Ishikawa (cell line): Measurements from ENCODE around the gene NHSL1.

ENCODE experiments used
- CEBPB ChIP-seq: IDR thresholded peaks from 2 replicates; pipeline ENCODE4 v1.6.1; 2012
- CREB1 ChIP-seq: IDR thresholded peaks from 2 replicates; pipeline ENCODE4 v1.6.1; 2012; ENCODE audit warnings: low read depth
- EGR1 ChIP-seq: IDR thresholded peaks from 2 replicates; pipeline ENCODE4 v1.6.1; 2012
- EP300 ChIP-seq: IDR thresholded peaks from 2 replicates; pipeline ENCODE4 v1.6.1; 2012; ENCODE audit warnings: borderline replicate concordance
- FOXM1 ChIP-seq: IDR thresholded peaks from 2 replicates; pipeline ENCODE4 v1.6.1; 2012; ENCODE audit warnings: low read depth, borderline replicate concordance
- NFIC ChIP-seq: IDR thresholded peaks from 2 replicates; pipeline ENCODE4 v1.6.1; 2012
- RAD21 ChIP-seq: IDR thresholded peaks from 2 replicates; pipeline ENCODE4 v1.6.1; 2012; ENCODE audit warnings: low read depth
- REST ChIP-seq: IDR thresholded peaks from 2 replicates; pipeline ENCODE4 v1.6.1; 2012; ENCODE audit warnings: low read depth, mild to moderate bottlenecking
- TAF1 ChIP-seq: IDR thresholded peaks from 2 replicates; pipeline ENCODE4 v1.6.1; 2012; ENCODE audit warnings: low read depth, mild to moderate bottlenecking
- TCF12 ChIP-seq: IDR thresholded peaks from 2 replicates; pipeline ENCODE4 v1.6.1; 2012; ENCODE audit warnings: low read depth
- TEAD4 ChIP-seq: IDR thresholded peaks from 2 replicates; pipeline ENCODE4 v1.6.1; 2012
- USF1 ChIP-seq: IDR thresholded peaks from 2 replicates; pipeline ENCODE4 v1.6.1; 2012
- YY1 ChIP-seq: IDR thresholded peaks from 2 replicates; pipeline ENCODE4 v1.6.1; 2012; ENCODE audit warnings: low read depth
- ZBTB7A ChIP-seq: IDR thresholded peaks from 2 replicates; pipeline ENCODE4 v1.6.1; 2012; ENCODE audit warnings: low read depth
- TF ChIP-seq, protein P1 (sequence below): IDR thresholded peaks from 2 replicates; pipeline ENCODE4 v1.6.1; 2012

The NHSL1 gene

GRCh38 chr6:138497286-138497685 is 2.0 kb downstream of the NHSL1 start:
- no peak for TF ChIP-seq CEBPB
- no peak for TF ChIP-seq YY1
- no peak for TF ChIP-seq CREB1
- TF ChIP-seq EGR1, result no peak
- TF ChIP-seq USF1, result no peak
- TF ChIP-seq NFIC, result no peak
- no peak for TF ChIP-seq TEAD4
- TF ChIP-seq, protein P1, sequence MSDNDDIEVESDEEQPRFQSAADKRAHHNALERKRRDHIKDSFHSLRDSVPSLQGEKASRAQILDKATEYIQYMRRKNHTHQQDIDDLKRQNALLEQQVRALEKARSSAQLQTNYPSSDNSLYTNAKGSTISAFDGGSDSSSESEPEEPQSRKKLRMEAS, result no peak
- no peak for TF ChIP-seq RAD21
- TF ChIP-seq EP300, result no peak
- no peak for TF ChIP-seq TCF12

DNA sequence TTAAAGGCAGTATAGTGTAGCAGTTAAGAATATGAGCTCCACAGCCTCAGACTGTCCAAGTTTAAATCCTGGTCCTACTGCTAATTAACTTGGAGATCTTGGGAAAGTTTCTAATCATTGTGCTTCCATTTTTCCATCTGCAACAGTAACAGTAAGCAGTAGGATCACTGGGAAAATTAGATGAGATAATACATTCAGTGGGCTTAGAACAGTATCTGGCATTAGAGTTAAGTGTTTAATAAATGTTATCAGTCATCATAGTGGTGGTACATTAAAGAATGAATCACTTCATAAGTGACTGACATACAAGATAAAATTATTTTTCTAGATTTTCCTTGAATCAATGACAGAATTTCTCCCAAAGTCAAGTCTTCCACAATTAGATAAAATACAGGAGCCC is 5.0 kb downstream of the NHSL1 start:
- no peak for TF ChIP-seq NFIC
- no peak for TF ChIP-seq YY1
- TF ChIP-seq, protein P1, result no peak
- TF ChIP-seq TCF12, result no peak
- TF ChIP-seq USF1, result no peak
- no peak for TF ChIP-seq CEBPB
- TF ChIP-seq EGR1, result no peak
- no peak for TF ChIP-seq TEAD4
- no peak for TF ChIP-seq REST
- TF ChIP-seq ZBTB7A, result no peak
- no peak for TF ChIP-seq EP300

GRCh38 chr6:138493413-138493812 is 5.9 kb downstream of the NHSL1 start:
- no peak for TF ChIP-seq TCF12
- TF ChIP-seq TAF1, result no peak
- TF ChIP-seq REST, result no peak
- TF ChIP-seq TEAD4, result peak; percentile 41
- TF ChIP-seq EP300, result no peak
- TF ChIP-seq FOXM1, result no peak
- peak; percentile 50; the same call in 1 of the 2 replicates for TF ChIP-seq NFIC

- TF ChIP-seq TEAD4 (no peak), TCF12 (no peak), EP300 (no peak), EGR1 (no peak), CREB1 (no peak), CEBPB (no peak), REST (no peak), RAD21 (no peak), FOXM1 (no peak), YY1 (no peak)
- TF ChIP-seq, protein P1, result no peak
Measured at GRCh38 chr6:138492871-138493270, 6.4 kb downstream of the NHSL1 start.

DNA sequence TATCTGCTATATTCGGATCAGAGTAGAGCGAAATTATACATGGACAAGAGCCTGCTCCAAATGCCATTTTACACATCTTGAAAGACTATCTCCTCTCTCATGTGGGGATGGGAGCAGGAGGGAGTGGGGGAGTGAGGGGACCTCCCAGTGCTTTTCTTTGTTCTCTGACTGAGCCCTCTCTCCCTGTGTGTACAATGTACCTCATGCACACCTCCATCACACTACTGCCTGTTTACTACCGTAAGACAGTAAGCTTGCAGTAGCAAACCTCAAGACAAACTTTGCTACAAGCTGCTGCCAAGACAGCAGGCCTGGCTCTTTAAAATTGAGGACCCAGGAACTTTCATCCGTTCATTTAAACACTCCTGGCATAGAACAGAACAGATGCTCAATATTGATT is 7.2 kb downstream of the NHSL1 start:
- TF ChIP-seq, protein P1, result no peak
- no peak for TF ChIP-seq EGR1
- no peak for TF ChIP-seq REST
- no peak for TF ChIP-seq FOXM1
- TF ChIP-seq CEBPB, result no peak
- no peak for TF ChIP-seq TCF12
- no peak for TF ChIP-seq YY1
- no peak for TF ChIP-seq ZBTB7A
- no peak for TF ChIP-seq TEAD4
- no peak for TF ChIP-seq NFIC
- no peak for TF ChIP-seq USF1
- TF ChIP-seq RAD21, result no peak
- no peak for TF ChIP-seq EP300
- TF ChIP-seq CREB1, result no peak
